ENCODE measurements around the gene FTCD. TPM values are rescaled to one million over a fixed set of nuclear protein-coding genes. Genes with fewer than 3 reads are reported as not detected.
"Not testable (repeated sequence)": the region's sequence is repeated elsewhere in the genome, so short reads cannot be mapped to it uniquely, and the experiment has no call there.

FTCD gene
- total RNA-seq, 4 donors from 2014 or later, result 4.5 to 7.0 TPM; not detected in 2

DNA sequence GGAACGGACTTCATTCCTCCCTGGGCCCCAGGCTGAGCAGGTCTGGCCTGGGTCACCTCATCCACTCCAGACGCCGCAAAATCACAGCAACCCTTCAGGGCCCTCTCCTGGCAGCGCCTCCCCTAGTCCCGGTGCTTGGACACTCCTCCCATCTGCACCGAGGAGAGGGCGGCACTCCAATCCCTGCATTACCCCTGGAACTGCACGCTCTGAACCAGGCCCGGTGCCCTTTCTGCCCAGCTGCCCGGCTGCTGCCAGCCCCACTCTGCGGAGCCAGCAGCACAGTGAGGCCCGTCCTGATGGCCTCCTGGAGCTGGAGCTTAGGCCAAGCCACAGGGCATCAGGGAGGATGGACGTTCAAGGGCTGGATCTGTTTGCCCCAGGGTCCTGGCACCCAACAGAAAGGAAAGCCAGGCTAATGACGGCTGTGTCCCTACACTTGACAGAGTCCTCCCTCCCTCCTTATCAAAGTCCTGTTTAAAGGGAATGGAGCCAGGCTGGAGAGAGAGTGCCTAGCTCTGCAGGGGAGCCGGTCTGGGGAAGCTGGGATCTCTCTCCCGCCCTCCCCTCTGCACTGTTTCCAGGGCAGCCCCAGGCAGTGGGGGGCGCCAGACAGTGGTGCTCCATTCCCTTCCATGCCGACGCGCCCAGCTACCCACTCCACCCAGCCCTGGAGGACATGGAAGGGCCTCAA, 44.7 kb downstream of the FTCD start:
- Histone ChIP-seq H3K36me3 (no peaks in the 10 kb centered on the region), H3K27me3 (no peaks in the 10 kb centered on the region), H3K4me1 (peaks cover 0 to 26% of the 10 kb centered on the region in 2 donors), H3K9me3 (no peaks in the 10 kb centered on the region), H3K27ac (peak overlapping the region; percentile 58 to 68), H3K4me3 (no peak overlapping the region)
- intact Hi-C loops (cut with DNase I; ENCODE audit: low total_unique reads), result no loop called here
- peak; percentile 44 to 61 for DNase-seq
- TF ChIP-seq, protein P1, sequence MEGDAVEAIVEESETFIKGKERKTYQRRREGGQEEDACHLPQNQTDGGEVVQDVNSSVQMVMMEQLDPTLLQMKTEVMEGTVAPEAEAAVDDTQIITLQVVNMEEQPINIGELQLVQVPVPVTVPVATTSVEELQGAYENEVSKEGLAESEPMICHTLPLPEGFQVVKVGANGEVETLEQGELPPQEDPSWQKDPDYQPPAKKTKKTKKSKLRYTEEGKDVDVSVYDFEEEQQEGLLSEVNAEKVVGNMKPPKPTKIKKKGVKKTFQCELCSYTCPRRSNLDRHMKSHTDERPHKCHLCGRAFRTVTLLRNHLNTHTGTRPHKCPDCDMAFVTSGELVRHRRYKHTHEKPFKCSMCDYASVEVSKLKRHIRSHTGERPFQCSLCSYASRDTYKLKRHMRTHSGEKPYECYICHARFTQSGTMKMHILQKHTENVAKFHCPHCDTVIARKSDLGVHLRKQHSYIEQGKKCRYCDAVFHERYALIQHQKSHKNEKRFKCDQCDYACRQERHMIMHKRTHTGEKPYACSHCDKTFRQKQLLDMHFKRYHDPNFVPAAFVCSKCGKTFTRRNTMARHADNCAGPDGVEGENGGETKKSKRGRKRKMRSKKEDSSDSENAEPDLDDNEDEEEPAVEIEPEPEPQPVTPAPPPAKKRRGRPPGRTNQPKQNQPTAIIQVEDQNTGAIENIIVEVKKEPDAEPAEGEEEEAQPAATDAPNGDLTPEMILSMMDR (IDR thresholded peaks at IDR 0.05), result peak in 3 of 4 experiments; percentile 16 to 44 (median 36)
- TF ChIP-seq POLR2A (IDR thresholded peaks at IDR 0.05), result no peak

DNA sequence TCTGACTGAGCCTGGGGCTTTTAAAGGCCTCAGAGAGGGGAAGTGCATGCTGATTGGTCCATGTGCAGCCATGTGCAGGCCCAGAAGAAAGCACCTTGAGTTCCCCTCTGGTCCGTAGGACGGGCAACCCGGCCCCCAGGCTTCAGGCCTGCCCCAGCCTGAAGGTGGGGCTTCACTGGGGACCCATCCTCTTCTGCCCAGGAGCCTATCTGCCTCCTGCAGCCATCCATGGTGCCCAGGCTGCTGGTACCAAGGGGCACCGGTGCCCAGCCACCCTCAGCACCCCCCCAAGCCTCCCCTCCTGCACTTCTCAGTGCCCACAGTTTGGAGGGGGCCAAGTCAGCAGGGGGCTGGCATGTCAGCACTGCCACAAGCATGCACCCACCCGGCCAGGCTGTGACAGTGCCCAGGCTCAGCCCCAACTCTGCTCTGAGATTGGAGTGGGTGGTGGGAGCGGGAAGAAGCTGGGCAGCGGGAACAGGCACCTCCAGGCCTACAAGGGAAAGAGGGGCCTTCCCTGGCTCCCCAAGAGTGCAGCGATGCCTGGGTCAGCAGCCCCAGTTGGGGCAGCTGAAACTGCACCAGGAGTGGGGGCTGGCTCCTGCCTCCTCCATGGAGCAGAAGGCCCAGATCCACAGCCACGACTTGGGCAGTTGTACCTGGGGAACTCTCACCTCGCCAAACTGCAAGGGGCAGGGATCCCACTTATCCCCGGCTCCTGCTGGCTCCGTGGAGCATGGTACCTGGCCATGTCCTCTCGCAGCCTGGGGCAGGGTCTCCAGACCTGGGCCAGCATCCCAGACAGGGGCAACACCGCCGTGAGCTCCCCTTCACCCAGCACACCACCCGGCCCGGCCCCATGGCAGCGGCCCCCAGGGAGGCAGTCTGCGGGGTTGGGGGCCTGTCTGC, 45.8 kb downstream of the FTCD start:
- Histone ChIP-seq H3K27ac (peak overlapping the region; percentile 58 to 68), H3K4me3 (no peak overlapping the region)
- intact Hi-C loops (cut with DNase I; ENCODE audit: low total_unique reads), result no loop called here

DNA sequence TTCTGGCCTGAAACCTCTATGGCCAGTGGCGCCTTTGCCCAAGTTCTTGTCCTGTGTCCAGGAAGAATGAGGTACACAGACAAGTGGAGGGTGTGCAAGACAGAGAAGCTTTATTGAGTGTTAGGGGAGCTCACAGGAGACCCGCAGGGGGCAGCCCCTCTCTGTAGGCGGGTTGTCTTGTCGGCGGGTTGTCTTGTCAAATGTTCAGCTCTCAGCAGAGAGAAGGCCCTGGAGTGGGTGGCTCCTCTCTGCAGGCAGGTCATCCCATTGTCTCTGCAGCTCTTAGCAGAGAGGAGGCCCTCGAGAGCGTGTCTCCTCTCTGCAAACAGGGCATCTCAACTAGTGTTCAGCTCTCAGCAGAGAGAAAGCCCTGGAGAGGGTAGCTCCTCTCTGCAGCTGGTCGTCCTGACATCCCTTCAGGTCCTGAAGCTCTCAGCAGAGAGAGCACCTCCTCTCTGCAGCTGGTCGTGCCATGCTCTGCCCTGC, 46.5 kb downstream of the FTCD start:
- H3K4me3 ChIP-seq, result no peak overlapping the region
- DNase-seq, result no peak
- no peaks in the 10 kb centered on the region for H3K27me3 ChIP-seq
- TF ChIP-seq, protein P1 (IDR thresholded peaks at IDR 0.05), result no peak
- TF ChIP-seq POLR2A (IDR thresholded peaks at IDR 0.05), result no peak
- H3K27ac ChIP-seq, result no peak overlapping the region
- no peaks in the 10 kb centered on the region for H3K36me3 ChIP-seq
- intact Hi-C loops (cut with DNase I; ENCODE audit: low total_unique reads), result no loop called here
- peaks cover 0 to 26% of the 10 kb centered on the region in 2 donors for H3K4me1 ChIP-seq
- peaks cover 0 to 7% of the 10 kb centered on the region in 2 donors for H3K9me3 ChIP-seq

More for the DNA sequence above, 45.8 kb downstream of the FTCD start:
- H3K27me3 ChIP-seq, result no peaks in the 10 kb centered on the region
- peaks cover 0 to under 1% of the 10 kb centered on the region in 2 donors for H3K9me3 ChIP-seq
- TF ChIP-seq, protein P1 (IDR thresholded peaks at IDR 0.05), result no peak
- no peak for TF ChIP-seq POLR2A (IDR thresholded peaks at IDR 0.05)
- no peaks in the 10 kb centered on the region for H3K36me3 ChIP-seq
- DNase-seq, result no peak
- peaks cover 0 to 26% of the 10 kb centered on the region in 2 donors for H3K4me1 ChIP-seq

DNA sequence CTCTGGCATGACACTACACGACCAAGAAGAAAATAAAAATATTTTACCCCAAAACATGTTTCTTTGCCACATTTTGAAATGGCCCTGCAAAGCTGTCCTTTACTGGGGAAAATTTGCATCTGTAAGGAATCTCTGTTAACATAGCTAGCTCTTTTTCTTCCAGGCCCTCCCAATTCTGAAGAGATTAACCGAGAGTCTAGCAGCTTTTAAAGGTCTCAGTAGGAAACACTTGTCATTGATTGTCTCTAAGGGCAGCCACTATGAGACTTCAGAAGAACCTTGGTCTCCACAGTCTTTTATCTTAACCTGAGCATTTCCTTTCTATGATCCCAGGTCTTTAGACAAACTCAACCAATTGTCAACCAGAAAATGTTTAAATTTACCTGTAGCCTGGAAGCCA, 48.0 kb downstream of the FTCD start:
- H3K27me3 ChIP-seq; H3K27ac ChIP-seq; intact Hi-C loops (cut with DNase I; ENCODE audit: low total_unique reads); DNase-seq; H3K36me3 ChIP-seq; H3K4me3 ChIP-seq: not testable (repeated sequence)
- peaks cover 0 to 26% of the 10 kb centered on the region in 2 donors for H3K4me1 ChIP-seq
- peaks cover 0 to 16% of the 10 kb centered on the region in 2 donors for H3K9me3 ChIP-seq

DNA sequence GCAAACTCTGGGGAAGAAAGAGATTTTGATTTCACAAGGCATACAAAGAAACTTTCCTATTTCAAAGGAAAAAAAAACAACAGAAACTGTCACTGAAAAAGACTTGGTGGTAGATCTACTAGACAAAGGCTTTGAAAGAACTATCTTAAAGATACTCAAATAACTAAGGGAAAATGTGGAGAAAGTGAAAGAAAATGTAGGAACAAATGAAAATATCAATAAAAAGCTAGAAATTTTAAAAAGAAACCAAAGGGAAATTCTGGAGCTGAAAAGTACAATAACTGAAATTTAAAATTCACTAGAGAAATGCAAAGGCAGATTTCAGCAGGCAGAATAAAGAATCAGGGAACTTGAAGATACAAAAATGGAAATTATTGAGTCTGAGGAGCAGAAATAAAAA, 51.3 kb downstream of the FTCD start:
- TF ChIP-seq, protein P1 (IDR thresholded peaks at IDR 0.05), result no peak
- Histone ChIP-seq H3K9me3 (peaks cover 0 to 21% of the 10 kb centered on the region in 2 donors), H3K27ac (no peak overlapping the region), H3K4me1 (peaks cover 0 to 5% of the 10 kb centered on the region in 2 donors), H3K36me3 (no peaks in the 10 kb centered on the region), H3K27me3 (no peaks in the 10 kb centered on the region), H3K4me3 (no peak overlapping the region)
- intact Hi-C loops (cut with DNase I; ENCODE audit: low total_unique reads), result no loop called here
- DNase-seq, result no peak

Measured in uterus (tissue), 4 donors.